Testis (tissue), 2 donors: ENCODE measurements around the gene ZBTB7A.

ENCODE experiments used
- POLR2A ChIP-seq: fragments of 450-650 bp; IDR thresholded peaks from one replicate; pipeline ENCODE4 v1.6.1; 2017; ENCODE audit warnings: antibody characterized with exemption, mild to moderate bottlenecking, moderate library complexity
- TF ChIP-seq, protein P1 (sequence below), 3 experiments: fragments of 450-650 bp in 2 of 3; fragments of 200-600 bp in 1 of 3; sonication (generic) in 1 of 3; IDR thresholded peaks; one replicate each; pipeline ENCODE4 v1.5.1; 2016 to 2019; ENCODE audit warnings: antibody characterized with exemption in 3 of 3, mild to moderate bottlenecking in 2 of 3, moderate library complexity in 1 of 3

DNA sequence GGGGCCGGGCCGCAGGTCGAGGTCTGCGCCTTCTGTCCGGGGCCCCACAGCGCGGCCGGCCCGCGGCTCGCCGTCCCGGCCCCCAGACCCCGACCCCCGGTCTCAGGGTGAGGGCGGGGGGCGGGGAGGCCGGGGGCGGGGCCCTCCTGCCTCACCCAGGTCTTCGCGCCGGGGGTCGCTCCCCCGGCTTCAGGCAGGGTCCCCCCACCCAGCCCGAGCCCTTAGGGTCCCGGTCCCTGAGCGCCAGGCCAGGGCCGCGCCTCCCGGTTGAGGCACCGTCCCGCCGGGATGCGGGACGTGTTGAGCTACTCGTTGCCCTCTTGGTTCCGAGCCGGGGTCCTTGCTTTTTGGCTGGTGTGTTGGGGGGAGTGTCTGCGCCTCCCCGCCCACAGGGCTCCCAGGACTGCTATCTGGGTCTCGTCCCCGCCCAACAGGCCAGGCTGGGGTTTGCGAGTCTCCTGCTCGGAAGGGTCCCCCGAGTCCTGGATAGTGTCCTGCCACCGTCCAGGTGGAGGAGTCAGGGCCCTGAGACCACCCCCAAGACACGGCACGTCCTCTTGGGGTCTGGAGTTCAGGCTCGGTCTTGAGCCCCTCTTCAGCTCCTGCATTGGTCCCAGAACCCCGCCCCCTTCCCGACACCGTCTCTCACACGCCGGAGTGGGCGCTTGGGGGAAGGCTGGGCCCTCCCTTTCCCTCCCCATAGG, 58.7 kb downstream of the ZBTB7A start:
- TF ChIP-seq, protein P1, sequence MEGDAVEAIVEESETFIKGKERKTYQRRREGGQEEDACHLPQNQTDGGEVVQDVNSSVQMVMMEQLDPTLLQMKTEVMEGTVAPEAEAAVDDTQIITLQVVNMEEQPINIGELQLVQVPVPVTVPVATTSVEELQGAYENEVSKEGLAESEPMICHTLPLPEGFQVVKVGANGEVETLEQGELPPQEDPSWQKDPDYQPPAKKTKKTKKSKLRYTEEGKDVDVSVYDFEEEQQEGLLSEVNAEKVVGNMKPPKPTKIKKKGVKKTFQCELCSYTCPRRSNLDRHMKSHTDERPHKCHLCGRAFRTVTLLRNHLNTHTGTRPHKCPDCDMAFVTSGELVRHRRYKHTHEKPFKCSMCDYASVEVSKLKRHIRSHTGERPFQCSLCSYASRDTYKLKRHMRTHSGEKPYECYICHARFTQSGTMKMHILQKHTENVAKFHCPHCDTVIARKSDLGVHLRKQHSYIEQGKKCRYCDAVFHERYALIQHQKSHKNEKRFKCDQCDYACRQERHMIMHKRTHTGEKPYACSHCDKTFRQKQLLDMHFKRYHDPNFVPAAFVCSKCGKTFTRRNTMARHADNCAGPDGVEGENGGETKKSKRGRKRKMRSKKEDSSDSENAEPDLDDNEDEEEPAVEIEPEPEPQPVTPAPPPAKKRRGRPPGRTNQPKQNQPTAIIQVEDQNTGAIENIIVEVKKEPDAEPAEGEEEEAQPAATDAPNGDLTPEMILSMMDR (IDR thresholded peaks at IDR 0.05): no peak
- no peak for TF ChIP-seq POLR2A
